GM10847 (cell line): ENCODE results near the gene FHIT.

Source experiments
- POLR2A ChIP-seq: IDR thresholded peaks from 2 replicates; pipeline ENCODE4 v1.6.1; 2011; ENCODE audit not compliant: insufficient read length; ENCODE audit errors: extremely low read depth

FHIT gene

GRCh38 chr3:61186030-61186429 is 65.2 kb downstream of the FHIT start:
- TF ChIP-seq POLR2A: no peak

- no peak for TF ChIP-seq POLR2A
Observed at GRCh38 chr3:61184956-61185355, 66.3 kb downstream of the FHIT start.

- TF ChIP-seq POLR2A: no peak
Observed at GRCh38 chr3:61182662-61183061, 68.6 kb downstream of the FHIT start.

GRCh38 chr3:61181874-61182273 is 69.4 kb downstream of the FHIT start:
- TF ChIP-seq POLR2A: no peak

GRCh38 chr3:61180206-61180605 is 71.0 kb downstream of the FHIT start:
- TF ChIP-seq POLR2A: no peak

- TF ChIP-seq POLR2A: no peak
Observed at GRCh38 chr3:61178167-61178566, 73.1 kb downstream of the FHIT start.

- TF ChIP-seq POLR2A: no peak
Observed at GRCh38 chr3:61177450-61177849, 73.8 kb downstream of the FHIT start.

- TF ChIP-seq POLR2A: no peak
Observed at GRCh38 chr3:61173676-61174075, 77.6 kb downstream of the FHIT start.

- no peak for TF ChIP-seq POLR2A
Observed at GRCh38 chr3:61172684-61173083, 78.6 kb downstream of the FHIT start.

GRCh38 chr3:61172203-61172602 is 79.0 kb downstream of the FHIT start:
- TF ChIP-seq POLR2A: no peak

GRCh38 chr3:61169621-61170251 is 81.5 kb downstream of the FHIT start:
- no peak for TF ChIP-seq POLR2A

- TF ChIP-seq POLR2A: no peak
Observed at GRCh38 chr3:61168286-61168685, 83.0 kb downstream of the FHIT start.

- TF ChIP-seq POLR2A: no peak
Observed at GRCh38 chr3:61162965-61163364, 88.3 kb downstream of the FHIT start.

GRCh38 chr3:61158667-61159066 is 92.6 kb downstream of the FHIT start:
- TF ChIP-seq POLR2A: no peak

GRCh38 chr3:61158216-61158615 is 93.0 kb downstream of the FHIT start:
- TF ChIP-seq POLR2A: no peak

GRCh38 chr3:61157414-61157813 is 93.8 kb downstream of the FHIT start:
- no peak for TF ChIP-seq POLR2A

GRCh38 chr3:61155701-61156292 is 95.5 kb downstream of the FHIT start:
- no peak for TF ChIP-seq POLR2A
